Activated T-helper 2 cell treated with anti-CD3 and anti-CD28 coated beads, Interferon-gamma antibody, Interleukin-2, Interleukin-4, amounts not matched to agents 10 μg/mL and 5 μg/mL and 100 μg/mL, durations not matched to agents 14 hours and 24 hours and 36 hours (primary cell): ENCODE data around the gene RWDD3. TPM values are rescaled to one million over a fixed set of nuclear protein-coding genes. Genes with fewer than 3 reads are reported as not detected.
A peak's percentile ranks its signal among the peaks of the same experiment; 100 is the strongest.

Source experiments
- DNase-seq: peaks from one replicate; pipeline ENCODE4 v3.0.0; 2021; ENCODE audit warnings: low spot score
- H3K27ac Mint-ChIP-seq: one replicate; pipeline ENCODE4 v1.8.0; 2021; ENCODE audit warnings: mixed read lengths
- H3K27me3 Mint-ChIP-seq: one replicate; pipeline ENCODE4 v1.8.0; 2021; ENCODE audit warnings: low read depth, mixed read lengths
- H3K36me3 Mint-ChIP-seq: one replicate; pipeline ENCODE4 v1.8.0; 2021; ENCODE audit warnings: low read depth, mixed read lengths
- H3K4me1 Mint-ChIP-seq: one replicate; pipeline ENCODE4 v1.8.0; 2021; ENCODE audit warnings: low read depth, mixed read lengths
- H3K4me3 Mint-ChIP-seq: one replicate; pipeline ENCODE4 v1.8.0; 2021; ENCODE audit warnings: low read depth, mild to moderate bottlenecking, moderate library complexity, mixed read lengths
- H3K9me3 Mint-ChIP-seq: one replicate; pipeline ENCODE4 v1.8.0; 2021; ENCODE audit warnings: mixed read lengths
- intact Hi-C: fragments of 100-400 bp; cut with micrococcal nuclease; formaldehyde crosslinking; loops from one replicate; pipeline ENCODE4 v1.15.1; 2023
- total RNA-seq: library from RNA; stranded (reverse); gene quantifications from 2 replicates; pipeline ENCODE4 v1.2.3, GENCODE V29; 2022

Gene RWDD3
- total RNA-seq, 1 donor from 2014 or later, result 15.5 TPM

- no peaks in the 10 kb centered on the region for H3K4me1 Mint-ChIP-seq
- H3K9me3 Mint-ChIP-seq, result no peaks in the 10 kb centered on the region
- intact Hi-C loops, result no loop called here
- no peak for DNase-seq
- peaks cover 3% of the 10 kb centered on the region for H3K27me3 Mint-ChIP-seq
- H3K4me3 Mint-ChIP-seq, result no peak overlapping the region
- no peaks in the 10 kb centered on the region for H3K36me3 Mint-ChIP-seq
- H3K27ac Mint-ChIP-seq, result no peak overlapping the region
Observed at GRCh38 chr1:95216292-95216990, 17.6 kb upstream of the RWDD3 start.

DNA sequence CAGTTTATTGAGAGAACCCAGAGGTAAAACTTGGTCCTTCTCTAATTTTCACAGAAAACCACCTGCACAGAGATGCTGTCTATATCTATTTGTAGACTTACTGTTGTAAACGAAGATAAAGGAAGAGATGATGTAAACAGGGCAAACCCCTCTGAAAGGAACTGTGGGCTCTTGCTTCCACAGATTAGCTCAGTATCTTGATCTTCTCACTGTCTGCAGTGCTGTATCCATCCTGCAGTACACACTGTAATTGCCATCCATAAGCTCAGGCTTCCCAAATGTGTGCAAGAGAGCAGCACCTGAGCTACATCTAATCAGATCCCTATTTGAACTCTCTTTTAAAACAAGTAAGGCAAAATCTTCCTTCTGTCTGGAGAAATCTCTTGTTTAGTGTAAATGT is 16.6 kb upstream of the RWDD3 start:
- intact Hi-C loops, result no loop called here
- Mint-ChIP-seq H3K36me3 (no peaks in the 10 kb centered on the region), H3K4me1 (no peaks in the 10 kb centered on the region), H3K9me3 (no peaks in the 10 kb centered on the region), H3K4me3 (no peak overlapping the region), H3K27me3 (peaks cover 3% of the 10 kb centered on the region), H3K27ac (no peak overlapping the region)
- DNase-seq, result no peak

DNA sequence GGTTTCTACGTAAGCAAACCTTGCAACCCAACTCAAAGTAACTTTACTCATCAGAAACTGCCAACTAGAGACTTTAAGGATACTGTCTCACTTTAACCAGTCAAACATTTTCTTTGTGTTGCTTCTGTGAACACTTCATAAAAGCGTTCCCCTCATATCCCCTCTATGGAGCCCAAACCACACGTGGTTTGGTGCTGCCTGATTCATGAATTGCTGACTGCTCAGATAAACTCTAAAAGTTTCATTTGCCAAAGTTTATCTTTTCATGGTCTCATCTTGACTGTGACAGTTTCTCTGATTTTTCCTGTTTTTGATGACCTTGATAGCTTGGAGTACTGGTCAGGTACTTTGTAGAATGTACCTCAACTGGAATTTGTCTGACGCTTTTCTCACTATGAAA is 14.6 kb upstream of the RWDD3 start:
- intact Hi-C loops, result no loop called here
- no peaks in the 10 kb centered on the region for H3K36me3 Mint-ChIP-seq
- H3K4me3 Mint-ChIP-seq, result no peak overlapping the region
- no peak for DNase-seq
- peaks cover 5% of the 10 kb centered on the region for H3K27me3 Mint-ChIP-seq
- H3K9me3 Mint-ChIP-seq, result no peaks in the 10 kb centered on the region
- H3K4me1 Mint-ChIP-seq, result no peaks in the 10 kb centered on the region
- no peak overlapping the region for H3K27ac Mint-ChIP-seq

- no peak overlapping the region for H3K4me3 Mint-ChIP-seq
- H3K36me3 Mint-ChIP-seq, result no peaks in the 10 kb centered on the region
- no peak for DNase-seq
- no peaks in the 10 kb centered on the region for H3K4me1 Mint-ChIP-seq
- no peaks in the 10 kb centered on the region for H3K9me3 Mint-ChIP-seq
- intact Hi-C loops, result no loop called here
- H3K27me3 Mint-ChIP-seq, result peaks cover 8% of the 10 kb centered on the region
- H3K27ac Mint-ChIP-seq, result no peak overlapping the region
Observed at GRCh38 chr1:95221306-95221705, 12.7 kb upstream of the RWDD3 start.

DNA sequence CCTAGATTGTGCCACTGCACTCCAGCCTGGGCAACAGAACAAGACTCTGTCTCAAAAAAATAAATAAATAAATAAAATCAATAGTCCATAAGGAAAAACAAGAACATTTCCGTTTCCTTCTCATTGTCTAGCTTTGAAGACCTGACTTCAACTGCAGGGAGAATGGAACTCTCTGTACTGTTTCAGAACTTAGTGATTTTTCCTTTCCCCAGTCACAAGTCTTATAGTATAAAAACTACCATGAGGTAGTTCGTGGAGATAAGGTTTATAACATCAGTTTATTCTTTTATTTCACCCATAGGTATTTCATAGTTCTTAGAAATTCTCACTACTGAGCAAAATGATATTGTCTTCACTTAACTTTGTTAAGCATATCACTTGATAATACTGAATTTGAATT is 11.4 kb upstream of the RWDD3 start:
- Mint-ChIP-seq H3K27me3 (peaks cover 12% of the 10 kb centered on the region), H3K9me3 (no peaks in the 10 kb centered on the region), H3K36me3 (no peaks in the 10 kb centered on the region), H3K27ac (no peak overlapping the region), H3K4me3 (no peak overlapping the region), H3K4me1 (no peaks in the 10 kb centered on the region)
- DNase-seq, result no peak
- intact Hi-C loops, result no loop called here

DNA sequence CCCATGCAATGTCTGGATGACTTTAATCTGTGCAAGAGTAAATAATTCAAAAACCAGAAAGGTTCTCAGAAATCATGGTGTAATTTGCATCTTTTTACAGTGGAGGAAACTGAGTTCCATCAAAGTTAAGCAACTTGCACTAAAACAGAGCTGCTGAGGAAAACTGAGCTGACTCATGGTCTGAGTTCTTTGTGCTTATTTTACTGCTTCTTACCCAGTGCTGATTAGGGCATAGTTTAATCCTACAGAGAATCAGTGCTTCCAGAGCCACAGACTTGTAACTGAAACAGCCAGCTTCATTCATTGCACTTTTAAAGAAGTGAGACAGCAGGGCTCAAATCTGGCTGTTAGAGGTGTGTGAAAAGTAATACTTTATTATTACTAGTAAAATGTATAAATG is 10.9 kb upstream of the RWDD3 start:
- DNase-seq, result no peak
- no peak overlapping the region for H3K4me3 Mint-ChIP-seq
- H3K27me3 Mint-ChIP-seq, result peaks cover 12% of the 10 kb centered on the region
- intact Hi-C loops, result no loop called here
- H3K4me1 Mint-ChIP-seq, result no peaks in the 10 kb centered on the region
- H3K9me3 Mint-ChIP-seq, result no peaks in the 10 kb centered on the region
- no peak overlapping the region for H3K27ac Mint-ChIP-seq
- H3K36me3 Mint-ChIP-seq, result no peaks in the 10 kb centered on the region

GRCh38 chr1:95226781-95227660 is 7.0 kb upstream of the RWDD3 start:
- no peaks in the 10 kb centered on the region for H3K4me1 Mint-ChIP-seq
- no peaks in the 10 kb centered on the region for H3K9me3 Mint-ChIP-seq
- intact Hi-C loops, result no loop called here
- no peak overlapping the region for H3K4me3 Mint-ChIP-seq
- no peaks in the 10 kb centered on the region for H3K36me3 Mint-ChIP-seq
- DNase-seq, result no peak
- H3K27ac Mint-ChIP-seq, result no peak overlapping the region
- H3K27me3 Mint-ChIP-seq, result peaks cover 40% of the 10 kb centered on the region

DNA sequence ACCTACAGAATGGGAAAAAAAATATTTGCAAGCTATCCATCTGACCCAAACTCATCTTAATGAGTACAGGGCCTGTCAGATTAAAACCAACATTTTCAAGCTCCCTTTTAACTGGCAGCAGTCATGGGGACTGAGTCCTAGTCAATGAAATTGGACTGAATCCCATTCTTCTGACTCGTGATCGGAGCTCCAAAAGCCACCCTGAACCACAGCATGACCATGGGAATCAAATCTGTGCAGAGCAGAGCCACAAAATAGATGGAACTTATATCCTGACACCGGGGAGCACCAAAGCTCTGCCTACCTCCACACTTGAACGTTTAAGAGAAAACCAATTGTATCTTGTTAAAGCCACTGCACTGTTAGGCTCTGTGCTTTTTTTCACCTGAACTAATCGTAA is 5.0 kb upstream of the RWDD3 start:
- Mint-ChIP-seq H3K27ac (no peak overlapping the region), H3K9me3 (no peaks in the 10 kb centered on the region), H3K36me3 (no peaks in the 10 kb centered on the region), H3K4me3 (no peak overlapping the region), H3K4me1 (peaks cover 8% of the 10 kb centered on the region), H3K27me3 (peaks cover 44% of the 10 kb centered on the region)
- intact Hi-C loops, result no loop called here
- no peak for DNase-seq

DNA sequence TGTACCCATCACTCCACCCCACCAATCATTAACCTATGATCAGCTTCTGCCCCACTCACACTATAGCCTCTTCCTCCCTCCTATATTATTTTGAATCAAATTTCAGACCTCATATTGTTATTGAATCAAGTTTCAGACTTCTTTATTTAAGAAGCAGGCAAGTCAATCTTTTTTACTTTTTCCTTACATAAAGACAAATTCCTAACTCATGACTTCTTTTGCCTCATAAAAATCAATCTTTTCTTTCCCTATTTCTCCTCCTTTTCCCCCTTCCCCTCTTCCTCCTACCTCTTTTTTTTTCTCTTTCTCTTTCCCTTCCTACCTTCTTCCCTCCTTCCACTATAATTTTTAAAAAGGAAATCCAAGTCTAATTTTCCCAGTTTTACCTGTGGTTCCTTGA is 4.3 kb upstream of the RWDD3 start:
- H3K36me3 Mint-ChIP-seq, result no peaks in the 10 kb centered on the region
- DNase-seq, result no peak
- H3K4me3 Mint-ChIP-seq, result no peak overlapping the region
- H3K4me1 Mint-ChIP-seq, result peaks cover 11% of the 10 kb centered on the region
- H3K27me3 Mint-ChIP-seq, result peaks cover 42% of the 10 kb centered on the region
- intact Hi-C loops, result loop anchor here (10.0 kb wide), 1 partner anchor 1495 kb away; the partner anchor contains the start of gene PTBP2
- no peaks in the 10 kb centered on the region for H3K9me3 Mint-ChIP-seq
- no peak overlapping the region for H3K27ac Mint-ChIP-seq

GRCh38 chr1:95230256-95230655 is 3.8 kb upstream of the RWDD3 start:
- H3K27me3 Mint-ChIP-seq, result peaks cover 42% of the 10 kb centered on the region
- H3K9me3 Mint-ChIP-seq, result no peaks in the 10 kb centered on the region
- no peak overlapping the region for H3K4me3 Mint-ChIP-seq
- peaks cover 11% of the 10 kb centered on the region for H3K4me1 Mint-ChIP-seq
- no peaks in the 10 kb centered on the region for H3K36me3 Mint-ChIP-seq
- no peak overlapping the region for H3K27ac Mint-ChIP-seq
- intact Hi-C loops, result loop anchor here (10.0 kb wide), 1 partner anchor 1495 kb away; the partner anchor contains the start of gene PTBP2
- no peak for DNase-seq

DNA sequence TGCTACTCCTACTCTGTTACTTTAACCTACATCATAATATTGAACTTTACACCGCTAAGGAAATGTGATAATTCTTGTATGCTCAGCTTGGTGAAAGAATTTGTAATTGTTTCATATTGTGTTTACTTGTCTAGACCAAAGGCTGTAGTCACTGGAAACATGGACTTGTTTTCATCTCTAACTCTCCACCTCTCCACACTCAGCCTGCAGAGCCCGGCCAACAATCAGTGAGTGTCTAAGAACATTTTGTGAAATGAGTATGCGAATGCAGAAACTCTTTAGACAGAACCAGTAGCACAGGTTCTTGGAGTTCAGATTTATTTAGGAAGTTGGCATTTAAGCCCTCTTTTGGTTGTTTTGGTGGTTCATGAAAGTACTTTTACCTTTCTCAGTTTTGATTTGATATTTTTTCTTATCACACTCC is 3.2 kb upstream of the RWDD3 start:
- Mint-ChIP-seq H3K36me3 (peaks cover 4% of the 10 kb centered on the region), H3K4me1 (peaks cover 13% of the 10 kb centered on the region), H3K27ac (no peak overlapping the region), H3K27me3 (peaks cover 42% of the 10 kb centered on the region), H3K4me3 (no peak overlapping the region), H3K9me3 (no peaks in the 10 kb centered on the region)
- intact Hi-C loops, result loop anchor here (10.0 kb wide), 1 partner anchor 1494 kb away; the partner anchor contains the start of gene PTBP2
- no peak for DNase-seq

GRCh38 chr1:95232646-95233318 is 1.2 kb upstream of the RWDD3 start:
- H3K36me3 Mint-ChIP-seq, result peaks cover 15% of the 10 kb centered on the region
- H3K27me3 Mint-ChIP-seq, result peaks cover 32% of the 10 kb centered on the region
- H3K4me1 Mint-ChIP-seq, result peaks cover 23% of the 10 kb centered on the region
- peak overlapping the region; percentile 81 for H3K4me3 Mint-ChIP-seq
- H3K27ac Mint-ChIP-seq, result no peak overlapping the region
- no peaks in the 10 kb centered on the region for H3K9me3 Mint-ChIP-seq
- intact Hi-C loops, result loop anchor here (1.0 to 10.0 kb wide), 2 partner anchors 148 to 1492 kb away; partner anchors contain the start of gene PTBP2
- DNase-seq, result no peak
